HG03565 (cell line): ENCODE data around the gene DIO3.
"Not testable (repeated sequence)": the region's sequence is repeated elsewhere in the genome, so short reads cannot be mapped to it uniquely, and the experiment has no call there.

Experiments
- ATAC-seq: cut with Tn5 transposase; IDR thresholded peaks from one replicate; pipeline ENCODE4 v1.9.1; 2021; ENCODE audit warnings: mild to moderate bottlenecking, moderate library complexity; ENCODE audit not compliant: unreplicated experiment

DIO3 gene

GRCh38 chr14:101540481-101541462 is 20.5 kb upstream of the DIO3 start:
- no peak for ATAC-seq

DNA sequence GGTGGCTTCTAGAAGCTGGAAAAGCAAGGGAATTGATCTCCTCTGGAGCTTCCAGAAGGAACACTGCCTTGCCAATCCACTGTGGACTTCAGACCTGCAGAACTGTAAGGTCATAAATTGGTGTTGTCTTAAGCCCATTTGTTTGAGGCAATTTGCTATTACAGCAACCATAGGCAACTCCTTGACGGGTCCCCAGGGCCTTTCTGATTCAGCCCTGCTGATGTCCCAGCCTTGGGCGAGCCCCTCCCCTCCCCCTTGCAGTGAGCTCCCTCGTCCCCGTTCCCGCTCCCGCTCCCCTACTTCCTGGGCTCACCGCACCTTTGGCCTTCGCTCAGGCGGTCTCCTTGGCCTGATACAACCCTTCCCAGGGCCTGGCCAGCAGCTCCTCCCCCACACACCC is 18.9 kb upstream of the DIO3 start:
- no peak for ATAC-seq

- no peak for ATAC-seq
Observed at GRCh38 chr14:101543814-101544213, 17.5 kb upstream of the DIO3 start.

DNA sequence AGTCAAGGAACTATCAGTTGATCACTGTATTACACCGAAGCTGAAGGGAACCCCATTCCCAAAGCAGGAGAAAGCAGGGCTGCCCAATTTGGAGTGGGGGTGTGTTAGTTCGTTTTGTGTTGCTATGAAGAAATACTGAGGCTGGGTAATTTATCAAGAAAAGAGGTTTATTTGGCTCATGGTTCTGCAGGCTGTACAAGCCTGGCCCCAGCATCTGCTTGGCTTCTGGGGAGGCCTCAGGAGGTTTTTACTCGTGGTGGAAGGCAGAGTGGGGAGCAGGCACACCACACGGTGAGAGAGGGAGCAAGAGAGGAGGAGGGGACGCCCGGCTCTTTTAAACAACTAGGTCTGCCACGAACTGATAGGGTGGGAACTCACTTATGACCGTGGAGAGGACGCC is 16.7 kb upstream of the DIO3 start:
- no peak for ATAC-seq

DNA sequence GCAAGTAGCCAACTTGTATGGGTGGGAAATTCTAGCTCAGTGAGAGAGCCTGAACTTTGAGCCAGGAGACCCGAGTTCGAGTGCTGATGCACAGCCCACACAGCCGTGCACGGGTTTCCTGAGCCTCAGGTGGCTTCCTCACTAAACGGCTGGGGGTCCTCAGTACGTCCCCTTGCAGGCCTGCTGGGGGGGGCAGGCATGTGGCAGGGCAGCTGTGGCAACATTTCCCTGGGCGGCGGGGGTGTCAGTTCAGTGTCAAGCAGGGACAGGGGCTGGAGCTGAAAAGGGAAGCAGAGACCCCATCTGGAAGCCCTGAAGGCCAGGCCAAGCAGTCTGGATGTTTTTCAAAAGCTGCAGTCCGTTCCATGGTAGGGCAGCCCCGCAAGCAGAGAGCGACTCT is 14.6 kb upstream of the DIO3 start:
- ATAC-seq, result no peak

GRCh38 chr14:101547107-101547738 is 14.1 kb upstream of the DIO3 start:
- no peak for ATAC-seq

- no peak for ATAC-seq
Observed at GRCh38 chr14:101547961-101548669, 13.2 kb upstream of the DIO3 start.

DNA sequence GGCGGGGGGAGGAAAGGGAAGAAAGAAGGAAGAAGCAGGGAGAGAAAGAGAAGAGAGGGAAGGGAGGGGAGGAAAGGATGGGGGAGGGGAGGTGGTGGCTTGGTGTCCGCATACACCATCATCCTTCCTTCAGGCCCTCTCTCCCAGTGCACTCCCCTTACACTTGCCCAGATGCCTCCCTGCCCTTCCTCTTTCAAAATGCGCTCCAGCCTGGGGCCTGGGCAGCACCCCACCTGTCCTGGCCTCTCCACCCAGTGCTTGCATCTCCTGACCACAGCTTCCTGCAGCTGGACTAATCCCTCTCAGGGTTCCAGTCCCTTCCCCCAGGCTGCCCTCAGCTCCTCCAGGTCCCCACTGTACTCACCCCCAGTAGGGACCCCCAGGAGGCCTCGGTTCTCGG is 12.6 kb upstream of the DIO3 start:
- ATAC-seq, result no peak

DNA sequence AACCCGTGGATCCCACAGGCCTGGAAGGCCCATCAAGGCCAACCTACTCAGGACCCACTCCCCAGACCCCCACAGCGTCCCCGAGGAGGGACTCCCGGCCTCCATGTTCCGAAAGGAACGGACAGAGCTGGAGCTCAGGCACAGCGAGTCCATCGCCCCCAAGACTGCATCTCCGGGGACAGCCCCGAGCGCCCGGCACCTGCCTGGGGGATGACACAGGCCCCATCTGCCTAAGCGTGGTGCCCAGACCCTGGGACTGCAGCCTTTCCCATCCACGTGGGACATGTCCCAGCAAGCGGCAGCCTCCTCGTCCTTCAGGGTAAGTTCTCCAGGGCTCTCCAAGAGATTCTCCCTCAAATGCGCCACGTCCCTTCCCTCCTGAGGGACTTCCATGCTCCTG is 12.1 kb upstream of the DIO3 start:
- ATAC-seq, result no peak

GRCh38 chr14:101550202-101550912 is 10.9 kb upstream of the DIO3 start:
- ATAC-seq, result not testable (repeated sequence)

DNA sequence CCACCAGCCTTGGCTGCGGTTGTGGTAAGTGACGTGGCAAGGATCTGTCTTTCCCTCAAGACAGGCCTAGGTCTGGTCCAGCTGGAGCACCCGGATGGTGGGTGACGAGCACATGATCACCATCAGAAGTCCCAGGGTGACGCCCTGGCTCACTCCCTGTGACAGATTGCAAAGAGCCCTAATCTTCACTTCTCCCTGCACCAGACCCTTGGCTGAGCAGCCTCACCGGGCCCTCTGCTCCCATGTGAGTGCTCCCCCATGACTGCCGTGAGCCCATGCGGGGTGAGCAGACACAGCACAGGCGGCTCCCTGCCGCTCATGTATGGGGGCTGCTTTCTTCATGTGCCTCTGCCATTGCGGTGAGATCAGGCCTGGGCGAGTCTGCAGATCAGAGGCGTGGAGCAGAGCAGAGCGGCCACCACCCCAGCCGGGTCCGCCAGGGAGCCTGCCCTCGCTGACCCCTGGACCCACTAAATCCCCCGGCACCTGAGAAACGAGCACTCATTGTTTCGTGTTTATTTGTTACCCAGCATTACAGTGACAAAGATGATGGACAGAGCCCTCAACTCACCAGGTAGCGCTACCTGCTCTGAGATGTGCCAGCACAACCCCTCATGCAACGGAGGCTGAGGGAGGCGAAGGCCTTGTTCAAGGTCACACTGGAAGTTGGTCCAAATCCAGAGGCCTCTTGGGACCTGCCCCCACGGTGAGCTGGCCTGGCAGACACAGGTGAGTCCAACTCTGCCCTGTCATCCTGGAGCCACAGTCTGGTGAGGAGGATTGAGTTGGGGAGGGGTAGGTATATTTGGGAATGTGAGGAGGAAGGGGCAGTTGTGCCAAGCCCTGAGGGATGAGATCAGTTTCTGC is 9.3 kb upstream of the DIO3 start:
- no peak for ATAC-seq

- no peak for ATAC-seq
Observed at GRCh38 chr14:101552786-101553231, 8.5 kb upstream of the DIO3 start.

DNA sequence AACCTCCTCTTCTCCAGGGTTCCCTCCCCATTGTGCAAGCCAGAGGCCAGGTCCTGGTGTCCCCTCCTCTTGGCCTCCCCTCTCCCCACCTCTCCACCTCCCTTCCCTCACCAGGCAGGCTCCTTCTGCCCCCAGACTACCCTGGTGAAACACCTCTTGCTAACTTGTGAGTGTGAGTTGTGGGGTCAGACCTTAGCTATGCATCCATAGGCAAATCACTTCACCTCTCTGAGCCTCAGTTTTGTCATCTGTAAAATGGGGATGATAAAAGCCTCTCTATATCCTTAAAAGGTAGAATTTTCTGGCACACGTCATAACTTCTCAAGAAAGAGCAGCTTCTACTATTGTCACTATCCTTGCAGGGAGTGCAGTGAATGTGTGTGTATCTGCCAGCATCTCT is 7.9 kb upstream of the DIO3 start:
- no peak for ATAC-seq

DNA sequence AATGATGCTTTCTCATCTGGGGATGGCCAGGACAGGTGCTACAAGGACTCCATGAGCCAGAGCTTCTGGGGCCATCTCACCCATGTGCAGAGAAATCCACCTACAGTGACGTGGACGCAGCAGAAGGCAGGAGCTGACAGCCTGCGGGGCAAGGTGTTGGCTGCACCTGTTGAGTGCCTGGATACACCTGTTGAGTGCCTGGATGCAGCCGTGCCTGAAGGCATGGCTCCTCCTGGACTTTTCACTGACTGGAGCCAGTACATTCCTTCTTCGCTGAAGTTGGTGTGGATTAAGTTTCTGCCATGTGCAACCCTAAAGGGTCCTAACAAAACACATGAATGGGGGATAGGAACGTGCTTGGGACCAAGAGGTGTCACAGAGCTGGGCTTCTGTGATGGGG is 7.4 kb upstream of the DIO3 start:
- ATAC-seq, result no peak

DNA sequence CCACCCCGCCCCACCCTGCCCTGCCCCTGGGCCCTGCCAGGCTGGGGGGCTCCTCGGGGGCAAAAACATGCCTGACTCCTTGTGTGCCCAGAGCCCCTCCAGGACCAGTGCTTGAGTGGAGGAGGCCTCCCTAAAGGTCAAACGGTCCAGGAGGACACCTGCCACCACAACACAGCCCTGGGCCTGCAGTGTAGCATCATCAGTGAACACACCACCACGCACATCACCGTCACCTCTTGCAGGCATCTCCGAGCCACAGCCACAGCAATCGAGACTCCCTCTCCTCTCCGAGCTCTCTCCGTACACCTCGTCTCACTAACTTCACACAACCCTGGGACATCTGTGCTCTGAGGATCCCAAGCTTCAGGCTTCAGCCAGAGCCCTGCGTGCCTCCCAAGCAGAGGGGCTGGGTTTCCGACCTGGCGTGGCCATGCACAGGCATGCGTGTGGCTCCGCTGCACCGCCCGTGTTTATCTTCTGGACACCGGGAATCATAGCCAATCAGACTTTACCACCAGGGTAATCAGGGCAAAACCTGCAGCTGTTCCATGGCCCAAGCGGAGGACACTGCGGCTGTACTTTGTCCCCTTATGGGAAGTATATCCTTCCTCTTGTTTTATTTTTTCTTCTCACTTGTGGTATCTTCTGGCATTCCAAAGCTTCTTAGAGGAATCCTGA is 6.2 kb upstream of the DIO3 start:
- ATAC-seq, result no peak

GRCh38 chr14:101555669-101556043 is 5.6 kb upstream of the DIO3 start:
- not testable (repeated sequence) for ATAC-seq

- ATAC-seq, result no peak
Observed at GRCh38 chr14:101556131-101556530, 5.2 kb upstream of the DIO3 start.

GRCh38 chr14:101556566-101557320 is 4.6 kb upstream of the DIO3 start:
- no peak for ATAC-seq

DNA sequence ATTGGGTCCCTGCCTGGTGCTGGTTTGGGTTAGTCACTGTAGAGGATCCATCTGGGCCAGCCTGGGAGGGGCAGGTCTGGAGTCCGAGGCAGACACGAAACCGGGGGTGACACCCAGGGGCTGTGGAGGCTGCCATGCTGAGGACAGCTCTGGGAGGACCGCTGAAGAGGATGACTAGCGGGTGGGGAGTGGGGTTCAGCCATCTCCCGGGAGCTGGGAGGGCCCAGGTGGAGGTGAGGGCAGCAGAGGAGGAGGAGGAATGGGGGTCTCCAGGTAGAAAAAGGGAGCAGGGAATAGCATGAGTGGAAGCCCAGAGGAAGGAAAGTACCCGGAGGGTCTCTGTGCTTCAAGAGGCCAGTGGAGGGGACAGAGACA is 4.0 kb upstream of the DIO3 start:
- no peak for ATAC-seq
